Kidney tubule cell (primary cell): Measurements from ENCODE around the gene DOCK4.
A peak's percentile ranks its signal among the peaks of the same experiment; 100 is the strongest.

ENCODE experiments used
- DNase-seq: peaks from one replicate; pipeline ENCODE4 v3.0.0-alpha.2; 2018; ENCODE audit warnings: low spot score

DOCK4 gene

DNA sequence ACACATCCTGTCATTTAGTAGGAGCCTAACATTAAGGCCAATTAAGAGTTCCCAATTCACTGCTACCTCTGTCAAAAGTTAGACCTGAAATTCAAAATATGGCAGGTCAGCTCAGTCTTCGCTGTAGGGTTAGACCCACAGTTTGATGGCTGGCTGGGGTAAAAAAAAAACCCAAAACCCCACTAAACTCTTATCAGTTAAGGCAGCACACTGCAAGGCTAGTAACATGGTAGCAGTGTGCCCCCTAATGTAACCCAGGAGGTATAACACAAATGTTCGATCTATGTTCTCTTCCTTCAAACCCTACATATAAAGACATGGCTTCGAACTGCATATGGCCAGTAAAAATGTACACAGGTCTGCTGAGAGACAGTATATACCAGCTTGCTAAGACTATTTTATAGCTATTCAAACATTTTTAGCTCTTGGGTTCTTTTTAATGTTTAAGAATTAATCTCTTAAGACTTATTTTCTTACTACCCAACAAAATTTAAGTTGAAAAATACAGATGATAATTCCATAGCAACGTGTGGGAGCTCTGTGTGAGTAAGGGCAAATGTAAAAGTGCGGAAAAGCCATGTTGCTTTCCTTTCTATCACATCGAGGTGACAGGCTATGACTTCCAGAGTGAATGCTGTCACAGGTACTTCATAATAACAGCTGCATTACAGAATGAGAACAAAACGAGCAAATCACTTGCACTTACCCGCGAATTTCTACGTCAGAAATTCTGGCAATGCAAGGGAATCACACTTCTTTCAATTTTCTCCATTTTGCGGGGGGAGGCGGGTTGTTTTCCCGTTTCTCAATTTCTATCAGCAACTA is 475.5 kb downstream of the DOCK4 start:
- peak; percentile 46 for DNase-seq

DNA sequence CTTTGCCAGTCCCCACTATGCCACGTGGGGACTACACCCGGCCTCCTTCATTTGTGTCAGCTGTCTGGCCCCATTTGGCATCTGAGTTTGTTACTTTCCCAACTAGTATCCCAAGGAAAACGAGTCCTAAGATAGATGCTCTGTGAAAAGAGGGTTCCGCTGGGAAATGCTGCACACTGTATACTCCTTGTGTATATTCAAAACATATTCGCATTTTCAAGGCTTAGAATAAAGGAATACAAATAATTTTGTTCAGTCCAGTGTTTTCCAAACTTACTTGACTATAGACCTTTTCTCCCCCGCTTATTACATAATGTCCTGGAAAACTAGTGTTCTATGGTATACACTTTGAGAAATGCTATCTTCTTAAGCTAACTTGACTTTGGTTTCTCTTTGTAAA is 476.1 kb downstream of the DOCK4 start:
- no peak for DNase-seq

DNA sequence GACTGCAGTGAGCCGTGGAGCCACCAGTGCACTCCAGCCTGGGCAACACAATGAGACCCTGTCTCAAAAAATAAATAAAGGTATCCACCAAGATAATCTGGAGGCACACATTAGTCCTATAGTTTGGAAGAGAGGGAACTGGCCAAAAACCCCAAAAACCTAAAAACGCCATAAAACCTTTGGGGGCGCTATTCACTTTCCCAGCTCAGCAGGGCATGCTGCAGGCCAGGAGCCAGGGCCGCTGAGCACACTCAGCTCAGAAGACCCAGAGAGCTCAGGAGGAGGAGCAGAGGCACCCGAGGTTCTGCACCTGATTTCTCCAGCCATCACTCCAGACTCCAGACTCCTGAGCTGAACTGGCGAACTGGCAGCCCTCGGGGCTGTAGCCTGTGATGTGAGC is 476.7 kb downstream of the DOCK4 start:
- no peak for DNase-seq

DNA sequence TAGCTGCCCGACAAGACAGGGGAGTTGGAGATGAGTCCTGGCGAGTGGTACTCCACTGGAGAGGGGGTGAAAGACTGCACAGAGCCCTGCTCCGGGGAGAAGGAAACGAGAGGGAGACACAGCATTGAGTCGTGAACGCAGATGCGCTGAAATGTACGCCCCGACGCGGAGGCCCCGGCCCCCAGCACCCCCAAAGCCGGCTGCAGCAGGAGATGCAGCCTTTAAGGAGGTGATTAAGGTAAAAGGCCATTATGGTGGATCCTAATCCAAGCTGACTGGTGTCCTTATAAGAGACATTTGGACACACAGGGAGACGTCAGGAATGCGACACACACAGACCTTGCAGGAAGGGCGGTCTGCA is 477.6 kb downstream of the DOCK4 start:
- DNase-seq, result no peak

DNA sequence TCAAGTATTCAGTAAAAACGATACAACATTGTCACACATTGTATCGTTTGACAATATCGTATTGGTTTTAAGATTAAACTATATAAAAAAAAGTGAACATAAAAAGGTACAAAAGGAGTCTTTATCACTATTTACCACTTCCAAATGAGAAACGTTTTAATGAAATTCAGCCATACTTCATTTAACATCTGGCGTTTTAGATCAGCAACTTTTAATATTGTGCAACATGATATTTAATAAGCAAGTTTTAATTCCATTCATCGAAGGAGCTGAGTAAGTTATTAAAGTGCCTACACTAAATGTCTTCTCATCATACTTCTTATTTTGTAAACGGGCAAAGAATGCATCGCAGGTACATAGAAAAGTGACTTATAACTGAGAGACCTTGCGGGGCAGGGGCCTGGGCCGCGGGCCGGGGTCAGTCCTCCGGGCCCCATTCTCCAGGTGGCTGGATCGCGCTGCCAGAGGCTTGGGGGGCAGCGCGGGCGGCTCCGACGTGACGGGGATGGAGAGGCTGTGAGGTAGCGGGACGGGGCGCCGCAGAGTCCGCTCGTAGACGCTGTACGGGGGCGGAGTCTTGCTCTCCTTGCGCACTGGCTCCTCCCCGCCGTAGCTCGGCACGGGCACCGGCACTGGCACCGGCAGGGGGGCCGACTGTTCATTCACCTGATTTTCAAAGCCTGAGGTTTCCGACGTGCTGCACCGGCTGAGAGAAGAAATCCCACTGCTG is 478.1 kb downstream of the DOCK4 start:
- DNase-seq, result no peak

DNA sequence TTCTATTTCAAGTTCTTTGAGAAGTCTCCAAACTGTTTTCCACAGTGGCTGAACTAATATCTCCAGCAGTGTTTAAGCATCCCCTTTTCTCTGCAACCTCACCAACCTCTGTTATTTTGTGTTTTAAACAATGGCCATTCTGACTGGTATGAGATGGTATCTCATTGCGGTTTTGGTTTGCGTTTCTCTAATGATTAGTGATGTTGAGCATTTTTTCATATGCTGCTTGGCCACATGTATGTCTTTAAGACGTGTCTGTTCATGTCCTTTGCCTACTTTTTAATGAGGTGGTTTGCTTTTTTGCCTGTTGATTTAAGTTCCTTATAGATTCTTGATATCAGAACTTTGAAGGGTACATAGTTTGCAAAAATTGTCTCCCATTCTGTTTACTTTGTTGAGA is 487.3 kb downstream of the DOCK4 start:
- no peak for DNase-seq

DNA sequence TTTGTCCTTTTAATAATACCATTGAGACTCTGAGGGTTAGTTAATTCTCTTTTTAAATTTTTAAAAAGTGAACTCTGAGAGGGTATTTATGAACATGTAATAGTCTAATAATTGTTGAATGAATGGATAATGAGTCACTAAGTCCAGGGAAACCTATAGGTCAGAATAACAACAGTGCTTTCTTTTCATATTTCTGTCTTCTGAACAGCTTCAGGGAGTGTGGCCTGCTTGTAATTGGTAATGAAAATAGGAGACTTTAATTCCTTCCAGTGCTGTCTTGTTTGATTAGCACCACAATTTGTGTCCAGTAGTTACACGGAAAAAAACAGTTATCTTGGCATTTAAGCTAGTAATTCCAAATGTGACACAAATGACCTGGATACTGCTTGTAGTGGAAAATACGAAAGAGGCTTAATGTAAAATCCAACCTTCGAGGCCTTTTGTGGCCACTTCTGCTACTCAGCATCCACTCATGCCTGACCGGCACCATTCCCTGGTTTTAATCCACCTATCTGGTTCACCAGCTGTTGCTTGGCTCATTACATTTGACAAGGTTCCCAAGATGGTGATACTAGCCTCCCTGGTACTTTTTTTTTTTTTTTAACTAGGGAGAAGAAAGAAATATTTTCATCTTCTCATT is 494.7 kb downstream of the DOCK4 start:
- DNase-seq, result peak; percentile 72

DNA sequence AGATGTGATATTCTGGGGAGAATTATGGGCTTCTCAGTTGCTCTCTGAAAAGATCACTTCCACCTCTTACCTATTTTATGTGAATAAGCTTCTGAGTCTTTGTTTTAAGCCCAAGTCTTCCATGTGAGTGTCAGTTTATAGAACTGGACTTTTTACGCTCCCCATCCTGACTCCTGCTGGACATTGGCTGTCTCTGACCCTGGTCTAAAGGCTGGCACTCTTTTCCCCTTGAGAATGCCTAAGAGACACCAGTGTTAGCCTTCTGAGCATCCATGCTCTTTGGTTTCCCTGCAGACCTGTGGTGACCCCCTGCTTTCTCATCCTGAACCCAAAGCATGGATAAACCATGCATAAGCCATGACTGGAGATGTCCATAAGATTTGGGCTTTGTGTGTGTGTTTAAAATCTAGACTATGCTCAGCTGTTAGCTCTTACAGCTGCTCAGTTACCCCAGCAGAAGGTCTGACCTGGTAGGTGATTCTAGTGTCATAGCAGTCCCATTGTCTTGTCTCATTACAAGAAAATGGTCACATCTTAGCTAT is 495.3 kb downstream of the DOCK4 start:
- DNase-seq, result no peak

DNA sequence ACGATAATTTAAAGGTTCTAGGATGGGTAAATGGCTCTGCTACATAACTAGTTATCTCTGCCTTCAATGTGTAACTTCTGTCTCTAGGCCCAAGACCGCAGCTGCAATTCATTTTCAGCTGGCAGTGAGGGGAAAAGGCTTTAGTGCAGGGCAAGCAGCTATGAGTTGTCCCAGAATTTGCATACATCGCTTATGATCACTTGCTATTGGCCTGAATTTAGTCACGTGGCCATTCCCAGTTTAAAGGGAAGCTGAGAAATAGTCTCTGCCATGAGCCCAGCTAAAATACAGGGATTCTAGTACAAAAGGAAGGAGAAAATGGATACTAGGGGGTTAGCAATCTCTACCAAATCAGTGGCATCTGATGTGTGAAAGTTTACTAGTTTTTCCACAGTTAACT is 498.1 kb downstream of the DOCK4 start:
- DNase-seq, result no peak

DNA sequence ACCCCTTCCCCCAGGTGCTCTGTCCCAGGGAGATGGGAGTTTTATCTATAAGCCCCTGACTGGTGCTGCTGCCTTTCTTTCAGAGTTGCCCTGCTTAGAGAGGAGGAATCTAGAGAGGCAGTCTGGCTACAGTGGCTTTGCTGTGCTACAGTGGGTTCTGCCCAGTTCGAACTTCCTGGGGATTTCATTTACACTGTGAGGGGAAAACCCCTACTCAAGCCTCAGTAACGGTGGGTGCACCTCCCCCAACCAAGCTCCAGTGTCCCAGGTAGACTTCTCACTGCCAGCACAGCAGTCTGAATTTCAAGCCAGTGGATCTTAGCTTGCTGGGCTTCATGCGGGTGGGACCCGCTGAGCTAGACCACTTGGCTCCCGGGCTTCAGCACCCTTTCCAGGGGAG is 500.4 kb downstream of the DOCK4 start:
- DNase-seq, result no peak

DNA sequence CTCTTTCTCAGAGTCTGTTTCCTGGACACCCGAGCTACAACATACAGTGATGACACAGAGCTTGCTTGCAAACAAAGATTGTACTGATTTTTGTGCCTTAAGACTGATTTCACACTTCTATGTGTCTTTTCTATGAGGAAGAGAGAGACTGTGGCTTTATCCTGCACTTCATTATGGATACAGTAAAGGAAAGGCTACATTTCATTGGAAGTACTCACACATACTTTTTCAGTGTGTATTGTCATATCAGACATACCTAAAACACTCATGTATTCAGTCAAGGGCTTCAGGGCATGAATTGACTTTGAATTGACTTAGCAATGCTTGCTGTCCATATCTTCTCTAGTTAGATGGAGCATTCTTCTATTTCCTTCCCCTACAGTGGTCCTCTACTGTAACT is 508.4 kb downstream of the DOCK4 start:
- peak; percentile 52 for DNase-seq

DNA sequence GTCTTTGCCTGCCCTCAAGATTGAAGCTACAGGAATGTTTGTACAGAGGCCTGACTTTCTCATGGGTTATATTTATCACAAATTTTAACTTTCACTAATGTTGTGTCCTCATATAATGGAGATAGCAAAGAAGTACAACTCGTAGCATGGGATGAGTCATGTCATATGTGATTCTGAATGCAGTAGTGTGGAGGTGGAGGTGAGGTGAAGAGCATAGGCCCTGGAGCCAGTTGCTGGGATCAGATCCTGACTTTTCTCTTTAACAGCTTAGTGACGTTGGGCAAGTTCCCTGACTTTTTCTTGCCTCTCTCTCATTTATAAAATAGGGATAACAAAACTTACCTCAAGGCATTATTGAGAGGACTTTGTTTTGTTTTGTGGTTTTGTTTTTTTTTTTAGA is 511.8 kb downstream of the DOCK4 start:
- no peak for DNase-seq

DNA sequence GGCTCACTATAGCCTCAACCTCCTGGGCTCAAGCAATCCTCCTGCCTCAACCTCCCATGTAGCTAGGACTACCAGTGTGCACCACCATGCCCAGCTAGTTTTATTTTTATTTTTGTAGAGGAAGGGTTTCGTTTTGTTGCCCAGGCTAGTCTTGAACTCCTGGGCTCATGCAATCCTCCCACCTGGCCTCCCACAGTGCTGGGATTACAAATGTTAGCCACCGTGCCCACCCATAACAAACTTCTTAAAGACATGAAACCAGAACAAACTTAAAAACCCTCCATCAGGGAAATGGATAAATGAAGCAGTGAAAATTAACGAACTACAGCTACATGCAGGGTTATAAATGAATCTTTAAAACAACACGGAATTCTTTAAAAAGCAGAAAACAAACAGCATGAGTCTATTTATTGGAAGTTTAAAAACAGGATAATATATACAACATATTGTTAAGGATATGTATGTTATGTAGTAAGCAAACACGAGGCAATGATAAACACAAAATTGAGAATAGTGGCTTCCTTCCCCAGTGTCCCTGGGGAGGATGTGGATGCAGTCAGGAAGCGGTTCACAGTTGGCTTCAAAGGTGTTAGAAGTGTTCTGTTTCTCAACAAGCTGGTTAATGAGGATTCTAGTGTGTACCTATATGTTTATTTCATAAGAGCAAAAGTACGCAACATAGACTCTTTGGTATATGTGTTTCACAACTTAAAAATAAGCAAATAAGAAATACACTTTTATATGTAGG is 515.7 kb downstream of the DOCK4 start:
- DNase-seq, result no peak

DNA sequence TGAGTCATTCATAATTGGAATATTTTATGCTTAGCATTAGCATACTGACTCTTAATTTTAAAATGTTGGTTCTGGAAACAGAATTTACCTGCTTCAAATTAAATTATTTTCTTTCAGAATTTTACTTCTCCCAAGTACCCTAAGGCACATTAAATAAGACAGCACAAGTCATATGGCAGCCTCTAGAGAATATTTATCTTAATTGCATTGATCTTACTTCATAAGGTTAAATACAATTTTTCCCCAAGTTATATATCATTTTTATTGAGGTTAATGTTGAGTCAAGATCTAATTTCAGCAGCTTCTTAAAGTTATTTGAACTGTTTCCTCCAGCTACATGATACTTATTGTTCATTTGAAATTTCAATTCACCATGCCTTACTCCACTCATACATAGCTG is 520.9 kb downstream of the DOCK4 start:
- DNase-seq, result no peak

DNA sequence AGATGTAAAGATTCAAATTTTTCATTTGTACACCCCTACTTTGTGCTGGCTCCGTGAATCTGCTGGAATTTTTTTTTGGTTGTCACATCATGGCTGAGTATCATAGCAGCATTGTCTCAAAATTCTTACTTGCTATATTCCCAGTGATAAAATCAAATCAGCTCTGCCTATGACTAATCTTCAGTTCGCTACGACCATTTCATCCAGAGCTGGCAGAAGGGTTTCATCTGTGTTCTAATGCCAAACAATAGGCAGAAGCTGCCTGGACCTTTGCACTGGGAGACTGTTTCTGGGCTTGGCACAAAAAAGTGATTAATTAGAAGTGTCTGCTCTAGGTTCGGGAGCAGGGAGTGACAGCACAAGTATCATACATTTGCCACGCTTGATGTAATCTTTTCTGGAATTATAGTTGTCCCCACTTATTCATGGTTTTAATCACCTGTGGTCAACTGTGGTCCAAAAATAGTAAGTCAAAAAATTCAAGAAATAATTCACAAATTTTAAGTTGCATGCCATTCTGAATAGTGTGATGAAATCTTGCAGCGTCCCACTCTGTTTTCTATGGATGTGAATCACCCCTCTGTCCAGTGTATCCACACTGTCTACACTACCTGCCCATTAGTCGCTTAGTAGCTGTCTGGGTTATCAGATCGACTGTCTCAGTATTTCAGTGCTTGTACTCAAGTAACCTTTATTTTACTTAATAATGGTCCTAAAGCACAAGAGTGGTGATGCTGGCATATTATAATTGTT is 523.4 kb downstream of the DOCK4 start:
- no peak for DNase-seq

DNA sequence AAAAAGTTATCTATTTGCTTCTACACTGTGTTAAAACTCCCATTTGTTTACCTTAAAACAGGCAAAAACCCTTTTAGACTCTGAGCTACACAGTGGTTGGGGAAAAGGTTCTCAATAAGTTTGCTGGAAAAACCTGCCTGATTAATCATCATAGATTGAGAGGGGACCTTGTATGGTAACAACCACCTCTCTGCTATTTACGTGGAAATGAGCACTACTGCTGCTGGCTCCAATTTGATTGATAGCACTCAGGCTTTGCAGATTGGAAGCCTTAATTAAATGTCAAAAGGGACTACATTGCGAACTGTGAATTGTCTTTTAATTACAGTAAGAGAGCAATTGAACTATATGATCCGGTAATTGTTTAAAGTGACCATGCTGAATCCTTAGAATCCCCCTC is 525.0 kb downstream of the DOCK4 start:
- no peak for DNase-seq

DNA sequence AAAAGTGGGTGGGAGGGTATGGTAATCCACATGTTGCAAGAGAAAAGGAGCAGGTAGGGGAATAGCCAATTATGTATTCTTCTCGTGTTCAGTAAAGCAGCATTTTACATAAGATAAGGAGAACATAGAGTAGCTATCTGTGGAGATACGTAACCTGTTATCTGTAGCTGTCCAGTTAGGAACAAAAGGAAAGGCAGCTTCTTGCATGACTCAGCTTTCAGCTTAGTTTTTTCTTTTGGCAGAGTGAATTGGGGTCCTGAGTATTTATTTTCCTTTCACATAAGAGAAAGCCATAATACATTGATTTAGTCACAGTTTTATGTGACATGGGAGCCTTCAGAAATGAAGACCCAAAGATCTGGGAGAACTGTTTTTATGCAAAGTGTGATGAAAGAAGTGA is 527.2 kb downstream of the DOCK4 start:
- DNase-seq, result no peak

DNA sequence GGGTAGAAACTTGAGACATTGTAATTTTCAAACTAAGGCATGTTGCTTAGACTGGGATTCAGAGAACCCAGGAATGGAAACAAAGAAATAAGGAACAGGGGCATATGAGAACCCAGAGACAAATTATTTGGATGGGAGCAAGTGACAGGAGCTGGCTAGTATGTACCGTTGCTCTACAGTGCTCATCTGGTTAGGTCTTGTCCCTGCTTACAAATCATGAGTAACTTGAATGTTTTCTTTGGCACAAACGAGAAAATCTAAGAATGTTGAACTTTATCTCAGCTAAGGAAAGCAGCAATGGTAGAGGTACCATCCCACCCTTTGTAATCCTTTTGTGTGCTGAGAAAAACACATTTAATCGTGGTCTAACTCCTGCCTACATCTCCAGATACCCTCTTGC is 527.9 kb downstream of the DOCK4 start:
- peak; percentile 11 for DNase-seq

DNA sequence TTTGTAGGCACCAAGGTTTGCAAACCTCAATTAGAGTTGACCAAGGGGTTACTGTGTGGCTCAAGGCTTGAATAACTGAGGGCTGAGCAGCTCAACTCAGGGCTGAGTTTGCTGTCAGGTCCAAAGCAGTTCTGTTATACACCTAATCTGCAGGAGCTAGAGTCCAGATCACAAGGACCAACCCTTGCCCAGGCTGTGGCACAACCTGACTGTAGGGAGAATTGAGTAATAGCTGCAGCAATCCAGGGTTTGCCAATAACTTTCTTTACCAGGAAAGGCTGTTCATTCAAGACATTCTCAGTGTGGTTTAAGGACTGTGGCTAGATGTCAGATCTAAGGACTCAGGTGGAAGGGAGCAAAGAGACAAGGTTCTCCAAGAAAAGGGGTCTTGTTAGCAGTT is 528.4 kb downstream of the DOCK4 start:
- DNase-seq, result no peak

DNA sequence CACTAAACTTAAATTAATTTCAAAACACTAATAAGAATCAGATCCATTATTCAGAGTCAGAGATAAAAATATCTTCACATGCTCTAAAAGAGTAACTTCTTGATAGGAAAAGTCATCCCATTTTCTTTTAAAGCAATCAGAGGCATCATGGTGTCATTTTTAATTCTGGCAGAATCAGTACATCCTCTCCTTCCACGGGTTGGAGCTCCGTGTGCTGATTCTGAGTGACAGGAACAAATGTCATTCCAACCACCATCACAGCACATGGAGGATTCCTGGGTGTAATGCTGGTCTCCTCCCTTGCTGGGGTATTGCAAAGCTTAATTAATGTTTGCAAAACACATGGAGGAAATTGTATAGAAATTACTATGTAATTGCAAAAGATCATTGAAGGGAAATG is 529.4 kb downstream of the DOCK4 start:
- no peak for DNase-seq
